HEK293 (cell line): ENCODE data around the gene STAB1.

Source experiments
- CTCF ChIA-PET: fragments of 350-600 bp; formaldehyde crosslinking; extraction: SDS; loops from one replicate; lab custom pipeline; 2021; ENCODE audit warnings: antibody characterized with exemption; lab: Yijun Ruan, JAX
- POLR2A ChIA-PET: fragments of 300-600 bp; formaldehyde crosslinking; extraction: SDS; loops from one replicate; lab custom pipeline; 2020; ENCODE audit warnings: antibody characterized with exemption, inconsistent platforms; lab: Yijun Ruan, JAX
- H3K27ac ChIP-seq: fragments of 200-500 bp; sonication (Bioruptor generic); 2 replicates; pipeline ENCODE4 v1.5.1; 2014; ENCODE audit warnings: low read depth, low read length, control low read depth, inconsistent platforms; ENCODE audit errors: extremely low read depth
- H3K36me3 ChIP-seq, 2 experiments: fragments of 200-500 bp in 1 of 2; sonication (Bioruptor generic) in 1 of 2; 1 replicate in 1 of 2; 2 replicates in 1 of 2; pipeline ENCODE4 v1.5.1; 2014 to 2017; ENCODE audit warnings: inconsistent platforms in 2 of 2, low read length in 2 of 2; ENCODE audit not compliant: control insufficient read depth in 2 of 2, insufficient read depth in 1 of 2
- H3K4me1 ChIP-seq: fragments of 200-500 bp; sonication (Bioruptor generic); 2 replicates; pipeline ENCODE4 v1.5.1; 2014; ENCODE audit warnings: mild to moderate bottlenecking, low read length, inconsistent platforms; ENCODE audit not compliant: control insufficient read depth, insufficient read depth
- H3K4me3 ChIP-seq: 2 replicates; pipeline ENCODE4 v1.5.1; 2011; ENCODE audit warnings: low read depth, mild to moderate bottlenecking, control low read depth, low read length, moderate library complexity
- H3K9me3 ChIP-seq: fragments of 200-500 bp; sonication (Bioruptor generic); 2 replicates; pipeline ENCODE4 v1.5.1; 2014; ENCODE audit warnings: low read depth, low read length, inconsistent platforms; ENCODE audit not compliant: control insufficient read depth, insufficient read depth
- BCL11B ChIP-seq: fragments of 450-650 bp; formaldehyde crosslinking; IDR thresholded peaks from 2 replicates; pipeline ENCODE4 v1.5.1; 2016; ENCODE audit warnings: low read depth, missing biosample characterization, missing genetic modification characterization
- FEZF1 ChIP-seq: fragments of 450-650 bp; formaldehyde crosslinking; IDR thresholded peaks from 2 replicates; pipeline ENCODE4 v1.5.1; 2016; ENCODE audit warnings: missing biosample characterization, missing genetic modification characterization
- ZBTB17 ChIP-seq: fragments of 450-650 bp; formaldehyde crosslinking; IDR thresholded peaks from 2 replicates; pipeline ENCODE4 v1.5.1; 2016; ENCODE audit warnings: missing biosample characterization, missing genetic modification characterization
- ZBTB21 ChIP-seq: fragments of 450-650 bp; formaldehyde crosslinking; IDR thresholded peaks from 2 replicates; pipeline ENCODE4 v1.5.1; 2017; ENCODE audit warnings: missing biosample characterization, missing genetic modification characterization
- ZFP3 ChIP-seq: fragments of 450-650 bp; formaldehyde crosslinking; IDR thresholded peaks from 2 replicates; pipeline ENCODE4 v1.5.1; 2016; ENCODE audit warnings: low read depth, missing biosample characterization, missing genetic modification characterization
- ZNF132 ChIP-seq: fragments of 450-650 bp; formaldehyde crosslinking; IDR thresholded peaks from 2 replicates; pipeline ENCODE4 v1.5.1; 2017; ENCODE audit warnings: missing biosample characterization, missing genetic modification characterization, borderline replicate concordance
- ZNF174 ChIP-seq: fragments of 450-650 bp; formaldehyde crosslinking; IDR thresholded peaks from 2 replicates; pipeline ENCODE4 v1.5.0; 2017; ENCODE audit warnings: missing biosample characterization, mild to moderate bottlenecking, missing genetic modification characterization
- ZNF184 ChIP-seq: fragments of 450-650 bp; IDR thresholded peaks from 2 replicates; pipeline ENCODE4 v1.5.1; 2018; ENCODE audit warnings: missing biosample characterization, mild to moderate bottlenecking, missing genetic modification characterization
- ZNF335 ChIP-seq: fragments of 450-650 bp; formaldehyde crosslinking; conservative IDR thresholded peaks from 2 replicates; pipeline ENCODE4 v1.5.1; 2016; ENCODE audit warnings: missing biosample characterization, missing genetic modification characterization
- ZNF404 ChIP-seq: fragments of 450-650 bp; formaldehyde crosslinking; IDR thresholded peaks from 2 replicates; pipeline ENCODE4 v1.5.1; 2017; ENCODE audit warnings: missing biosample characterization, missing genetic modification characterization
- ZNF629 ChIP-seq: fragments of 450-650 bp; formaldehyde crosslinking; IDR thresholded peaks from 2 replicates; pipeline ENCODE4 v1.5.1; 2017; ENCODE audit warnings: missing biosample characterization, missing genetic modification characterization
- ZNF654 ChIP-seq: fragments of 450-650 bp; formaldehyde crosslinking; IDR thresholded peaks from 2 replicates; pipeline ENCODE4 v1.5.1; 2016; ENCODE audit warnings: low read depth, missing biosample characterization, missing genetic modification characterization
- ZSCAN16 ChIP-seq: fragments of 450-650 bp; formaldehyde crosslinking; IDR thresholded peaks from 2 replicates; pipeline ENCODE4 v1.5.1; 2016; ENCODE audit warnings: missing biosample characterization, missing genetic modification characterization
- TF ChIP-seq, protein P1 (sequence below): fragments of 450-650 bp; formaldehyde crosslinking; IDR thresholded peaks from 2 replicates; pipeline ENCODE4 v1.5.1; 2016; ENCODE audit warnings: missing biosample characterization, missing genetic modification characterization
- TF ChIP-seq, protein P2 (sequence below): fragments of 450-650 bp; formaldehyde crosslinking; IDR thresholded peaks from 2 replicates; pipeline ENCODE4 v1.5.1; 2016; ENCODE audit warnings: missing biosample characterization, missing genetic modification characterization
- TF ChIP-seq, protein P3 (sequence below): fragments of 450-650 bp; formaldehyde crosslinking; IDR thresholded peaks from 2 replicates; pipeline ENCODE4 v1.5.1; 2017; ENCODE audit warnings: missing biosample characterization, missing genetic modification characterization
- TF ChIP-seq, protein P4 (sequence below): fragments of 450-650 bp; formaldehyde crosslinking; IDR thresholded peaks from 2 replicates; pipeline ENCODE4 v1.5.1; 2016; ENCODE audit warnings: missing biosample characterization, missing genetic modification characterization
- TF ChIP-seq, protein P5 (sequence below): fragments of 450-650 bp; formaldehyde crosslinking; IDR thresholded peaks from 2 replicates; pipeline ENCODE4; 2016; ENCODE audit warnings: missing biosample characterization, missing genetic modification characterization

Gene STAB1

DNA sequence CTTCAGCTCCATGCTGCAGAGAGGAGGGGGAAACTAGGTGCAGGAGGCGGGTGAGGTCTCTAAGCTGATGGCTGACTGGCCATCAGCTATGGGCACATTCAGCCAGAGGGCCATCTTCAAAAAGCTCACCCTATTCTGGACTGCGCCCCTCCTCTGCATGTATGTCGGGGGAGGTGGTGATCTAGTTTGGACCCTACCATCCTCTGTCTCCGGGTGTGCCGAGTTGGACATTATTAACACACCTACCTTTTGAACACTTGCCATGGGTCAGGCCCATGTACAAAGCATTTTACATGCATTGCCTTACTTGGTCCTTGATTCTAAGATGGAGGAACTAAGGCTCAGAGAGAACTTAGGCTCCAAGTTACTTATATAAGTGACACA, 38.3 kb upstream of the STAB1 start:
- peak overlapping the region; percentile 74; the same call in 1 of the 2 replicates for H3K27ac ChIP-seq

DNA sequence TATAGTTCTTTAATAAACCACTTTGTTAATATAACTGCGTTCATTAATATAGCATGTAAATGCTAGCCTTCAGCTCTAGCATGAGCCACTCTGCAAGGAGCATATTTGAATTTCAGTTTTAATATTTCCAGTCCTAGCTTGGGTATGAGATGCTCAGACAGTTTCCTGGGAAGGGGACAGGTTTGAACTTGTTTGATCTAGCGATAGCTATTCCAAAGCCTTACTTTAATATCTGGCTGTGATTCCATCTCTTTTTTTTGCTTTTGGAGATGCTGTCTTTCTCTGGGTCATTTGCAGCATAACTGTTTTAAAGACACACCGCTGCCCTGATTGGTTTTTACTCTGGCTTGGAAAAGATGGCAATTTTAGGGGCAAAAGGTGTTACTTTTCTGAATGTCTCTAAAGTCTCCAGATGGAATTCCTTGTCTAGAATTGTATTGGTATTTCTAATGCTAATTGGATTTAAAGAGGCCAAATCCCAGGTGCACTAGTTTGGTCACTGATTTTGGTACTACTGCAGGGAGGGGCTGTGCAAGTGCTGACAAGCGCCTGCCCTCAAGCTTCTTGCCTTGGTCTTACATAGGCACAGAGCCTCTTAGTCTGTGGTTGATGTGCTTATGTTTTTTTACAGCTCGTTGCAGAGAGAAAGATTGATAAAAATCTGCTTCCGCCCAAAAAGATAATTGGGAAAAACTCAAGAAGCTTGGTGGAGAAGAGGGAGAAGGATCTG, 36.9 kb upstream of the STAB1 start:
- TF ChIP-seq, protein P1, sequence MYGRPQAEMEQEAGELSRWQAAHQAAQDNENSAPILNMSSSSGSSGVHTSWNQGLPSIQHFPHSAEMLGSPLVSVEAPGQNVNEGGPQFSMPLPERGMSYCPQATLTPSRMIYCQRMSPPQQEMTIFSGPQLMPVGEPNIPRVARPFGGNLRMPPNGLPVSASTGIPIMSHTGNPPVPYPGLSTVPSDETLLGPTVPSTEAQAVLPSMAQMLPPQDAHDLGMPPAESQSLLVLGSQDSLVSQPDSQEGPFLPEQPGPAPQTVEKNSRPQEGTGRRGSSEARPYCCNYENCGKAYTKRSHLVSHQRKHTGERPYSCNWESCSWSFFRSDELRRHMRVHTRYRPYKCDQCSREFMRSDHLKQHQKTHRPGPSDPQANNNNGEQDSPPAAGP (tag by site-specific recombination) = no peak
- CTCF ChIA-PET = interaction anchor here (0.8 to 1.7 kb wide), 4 partner anchors 11 to 383 kb away, joined by 3 to 4 read pairs (median 3); no protein-coding TSS in a partner anchor
- peaks cover 2% of the 10 kb centered on the region; the same call in 1 of the 2 replicates for H3K4me1 ChIP-seq

More for the DNA sequence above, 38.3 kb upstream of the STAB1 start:
- ChIA-PET POLR2A (no interaction called here), CTCF (interaction anchor here (0.6 to 1.2 kb wide), 2 partner anchors 10 to 72 kb away, joined by 4 read pairs; no protein-coding TSS in a partner anchor)
- Histone ChIP-seq H3K36me3 (peaks cover 18 to 51% of the 10 kb centered on the region in 2 experiments; a peak in 2 of 3 replicates), H3K4me3 (peak overlapping the region; percentile 94), H3K9me3 (no peaks in the 10 kb centered on the region), H3K4me1 (peaks cover 2% of the 10 kb centered on the region; the same call in 1 of the 2 replicates)
- no peak for TF ChIP-seq ZNF174 (tag by site-specific recombination)
- TF ChIP-seq, protein P2, sequence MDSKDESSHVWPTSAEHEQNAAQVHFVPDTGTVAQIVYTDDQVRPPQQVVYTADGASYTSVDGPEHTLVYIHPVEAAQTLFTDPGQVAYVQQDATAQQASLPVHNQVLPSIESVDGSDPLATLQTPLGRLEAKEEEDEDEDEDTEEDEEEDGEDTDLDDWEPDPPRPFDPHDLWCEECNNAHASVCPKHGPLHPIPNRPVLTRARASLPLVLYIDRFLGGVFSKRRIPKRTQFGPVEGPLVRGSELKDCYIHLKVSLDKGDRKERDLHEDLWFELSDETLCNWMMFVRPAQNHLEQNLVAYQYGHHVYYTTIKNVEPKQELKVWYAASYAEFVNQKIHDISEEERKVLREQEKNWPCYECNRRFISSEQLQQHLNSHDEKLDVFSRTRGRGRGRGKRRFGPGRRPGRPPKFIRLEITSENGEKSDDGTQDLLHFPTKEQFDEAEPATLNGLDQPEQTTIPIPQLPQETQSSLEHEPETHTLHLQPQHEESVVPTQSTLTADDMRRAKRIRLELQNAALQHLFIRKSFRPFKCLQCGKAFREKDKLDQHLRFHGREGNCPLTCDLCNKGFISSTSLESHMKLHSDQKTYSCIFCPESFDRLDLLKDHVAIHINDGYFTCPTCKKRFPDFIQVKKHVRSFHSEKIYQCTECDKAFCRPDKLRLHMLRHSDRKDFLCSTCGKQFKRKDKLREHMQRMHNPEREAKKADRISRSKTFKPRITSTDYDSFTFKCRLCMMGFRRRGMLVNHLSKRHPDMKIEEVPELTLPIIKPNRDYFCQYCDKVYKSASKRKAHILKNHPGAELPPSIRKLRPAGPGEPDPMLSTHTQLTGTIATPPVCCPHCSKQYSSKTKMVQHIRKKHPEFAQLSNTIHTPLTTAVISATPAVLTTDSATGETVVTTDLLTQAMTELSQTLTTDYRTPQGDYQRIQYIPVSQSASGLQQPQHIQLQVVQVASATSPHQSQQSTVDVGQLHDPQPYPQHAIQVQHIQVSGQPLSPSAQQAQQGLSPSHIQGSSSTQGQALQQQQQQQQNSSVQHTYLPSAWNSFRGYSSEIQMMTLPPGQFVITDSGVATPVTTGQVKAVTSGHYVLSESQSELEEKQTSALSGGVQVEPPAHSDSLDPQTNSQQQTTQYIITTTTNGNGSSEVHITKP (tag by site-specific recombination) = peak; percentile 97
- TF ChIP-seq ZNF404 = no peak
- peak; percentile 56 for TF ChIP-seq ZBTB17 (tag by site-specific recombination)

DNA sequence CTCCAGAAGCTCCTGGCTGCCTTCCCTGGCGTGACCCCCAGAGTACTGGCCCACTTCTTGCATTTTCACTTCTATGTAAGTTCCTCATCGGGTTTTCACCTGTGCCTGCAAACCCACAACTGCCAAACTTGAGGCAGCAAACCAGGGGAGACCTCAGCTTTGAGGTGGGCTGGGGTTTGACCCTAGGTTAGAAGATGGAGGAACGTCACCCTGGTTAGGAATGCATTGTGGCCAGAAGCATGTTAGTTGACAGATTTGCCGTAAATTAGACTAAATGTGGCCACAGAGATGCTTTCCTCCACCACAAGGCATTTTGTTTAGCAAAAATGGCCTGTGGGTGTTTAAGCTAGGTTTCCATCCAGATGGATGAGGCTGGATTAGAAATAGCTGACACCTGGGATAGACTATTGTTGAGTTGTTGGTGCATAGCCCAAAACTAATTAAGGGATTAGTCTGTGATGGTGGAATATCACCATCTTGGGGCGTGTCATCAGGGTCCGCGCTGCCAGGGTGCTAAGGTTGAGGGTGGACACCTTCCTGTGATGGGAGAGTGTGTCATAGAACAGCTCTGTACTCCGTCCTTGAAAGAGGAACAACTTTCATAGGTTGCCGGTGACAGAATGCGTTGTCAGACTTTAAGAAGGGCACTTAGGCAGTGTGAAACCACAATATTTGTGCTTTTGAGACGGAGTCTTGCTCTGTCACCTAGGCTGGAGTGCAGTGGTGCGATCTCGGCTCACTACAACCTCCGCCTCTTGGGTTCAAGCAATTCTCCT, 36.2 kb upstream of the STAB1 start:
- no peak overlapping the region for H3K27ac ChIP-seq
- H3K9me3 ChIP-seq = no peaks in the 10 kb centered on the region
- ChIA-PET POLR2A (interaction anchor here (0.7 kb wide), 1 partner anchor 910 kb away, joined by 3 read pairs; no protein-coding TSS in a partner anchor), CTCF (interaction anchor here (1.1 to 1.7 kb wide), 3 partner anchors 12 to 30 kb away, joined by 3 to 4 read pairs (median 3); no protein-coding TSS in a partner anchor)
- no peak overlapping the region for H3K4me3 ChIP-seq
- peaks cover 22 to 72% of the 10 kb centered on the region in 2 experiments; a peak in 2 of 3 replicates for H3K36me3 ChIP-seq
- H3K4me1 ChIP-seq = peaks cover 2% of the 10 kb centered on the region; the same call in 1 of the 2 replicates
- no peak for TF ChIP-seq ZNF654
- no peak for TF ChIP-seq ZNF184 (tag by site-specific recombination)
- no peak for TF ChIP-seq ZNF132 (tag by site-specific recombination)
- no peak for TF ChIP-seq FEZF1
- TF ChIP-seq, protein P3, sequence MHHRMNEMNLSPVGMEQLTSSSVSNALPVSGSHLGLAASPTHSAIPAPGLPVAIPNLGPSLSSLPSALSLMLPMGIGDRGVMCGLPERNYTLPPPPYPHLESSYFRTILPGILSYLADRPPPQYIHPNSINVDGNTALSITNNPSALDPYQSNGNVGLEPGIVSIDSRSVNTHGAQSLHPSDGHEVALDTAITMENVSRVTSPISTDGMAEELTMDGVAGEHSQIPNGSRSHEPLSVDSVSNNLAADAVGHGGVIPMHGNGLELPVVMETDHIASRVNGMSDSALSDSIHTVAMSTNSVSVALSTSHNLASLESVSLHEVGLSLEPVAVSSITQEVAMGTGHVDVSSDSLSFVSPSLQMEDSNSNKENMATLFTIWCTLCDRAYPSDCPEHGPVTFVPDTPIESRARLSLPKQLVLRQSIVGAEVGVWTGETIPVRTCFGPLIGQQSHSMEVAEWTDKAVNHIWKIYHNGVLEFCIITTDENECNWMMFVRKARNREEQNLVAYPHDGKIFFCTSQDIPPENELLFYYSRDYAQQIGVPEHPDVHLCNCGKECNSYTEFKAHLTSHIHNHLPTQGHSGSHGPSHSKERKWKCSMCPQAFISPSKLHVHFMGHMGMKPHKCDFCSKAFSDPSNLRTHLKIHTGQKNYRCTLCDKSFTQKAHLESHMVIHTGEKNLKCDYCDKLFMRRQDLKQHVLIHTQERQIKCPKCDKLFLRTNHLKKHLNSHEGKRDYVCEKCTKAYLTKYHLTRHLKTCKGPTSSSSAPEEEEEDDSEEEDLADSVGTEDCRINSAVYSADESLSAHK (tag by site-specific recombination) = no peak
- TF ChIP-seq, protein P4, sequence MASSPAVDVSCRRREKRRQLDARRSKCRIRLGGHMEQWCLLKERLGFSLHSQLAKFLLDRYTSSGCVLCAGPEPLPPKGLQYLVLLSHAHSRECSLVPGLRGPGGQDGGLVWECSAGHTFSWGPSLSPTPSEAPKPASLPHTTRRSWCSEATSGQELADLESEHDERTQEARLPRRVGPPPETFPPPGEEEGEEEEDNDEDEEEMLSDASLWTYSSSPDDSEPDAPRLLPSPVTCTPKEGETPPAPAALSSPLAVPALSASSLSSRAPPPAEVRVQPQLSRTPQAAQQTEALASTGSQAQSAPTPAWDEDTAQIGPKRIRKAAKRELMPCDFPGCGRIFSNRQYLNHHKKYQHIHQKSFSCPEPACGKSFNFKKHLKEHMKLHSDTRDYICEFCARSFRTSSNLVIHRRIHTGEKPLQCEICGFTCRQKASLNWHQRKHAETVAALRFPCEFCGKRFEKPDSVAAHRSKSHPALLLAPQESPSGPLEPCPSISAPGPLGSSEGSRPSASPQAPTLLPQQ (tag by site-specific recombination) = no peak
- TF ChIP-seq ZNF335 (tag by site-specific recombination) = no peak
- TF ChIP-seq ZFP3 = no peak
- no peak for TF ChIP-seq BCL11B (tag by site-specific recombination)
- no peak for TF ChIP-seq ZBTB21 (tag by site-specific recombination)
- no peak for TF ChIP-seq ZSCAN16 (tag by site-specific recombination)
- TF ChIP-seq, protein P5, sequence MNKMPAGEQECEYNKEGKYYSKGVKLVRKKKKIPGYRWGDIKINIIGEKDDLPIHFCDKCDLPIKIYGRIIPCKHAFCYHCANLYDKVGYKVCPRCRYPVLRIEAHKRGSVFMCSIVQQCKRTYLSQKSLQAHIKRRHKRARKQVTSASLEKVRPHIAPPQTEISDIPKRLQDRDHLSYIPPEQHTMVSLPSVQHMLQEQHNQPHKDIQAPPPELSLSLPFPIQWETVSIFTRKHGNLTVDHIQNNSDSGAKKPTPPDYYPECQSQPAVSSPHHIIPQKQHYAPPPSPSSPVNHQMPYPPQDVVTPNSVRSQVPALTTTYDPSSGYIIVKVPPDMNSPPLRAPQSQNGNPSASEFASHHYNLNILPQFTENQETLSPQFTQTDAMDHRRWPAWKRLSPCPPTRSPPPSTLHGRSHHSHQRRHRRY (tag by site-specific recombination) = no peak
- no peak for TF ChIP-seq ZNF629 (tag by site-specific recombination)

More for the DNA sequence above, 36.9 kb upstream of the STAB1 start:
- Histone ChIP-seq H3K9me3 (no peaks in the 10 kb centered on the region), H3K36me3 (peaks cover 18 to 65% of the 10 kb centered on the region in 2 experiments; a peak in 2 of 3 replicates), H3K27ac (no peak overlapping the region), H3K4me3 (no peak overlapping the region)
- POLR2A ChIA-PET = no interaction called here
